Measurements from ENCODE around the gene BRMS1. TPM values are rescaled to one million over a fixed set of nuclear protein-coding genes. Genes with fewer than 3 reads are reported as not detected.

BRMS1 gene
- total RNA-seq (2021), result 76.8 and 93.5 TPM in 2 replicates
- Bru-seq, nascent RNA, result percentile 70 among the genes with signal in this experiment
- BruChase-seq, experiment 1, labeled RNA remaining after a 2-hour chase, result percentile 66 among the genes with signal in this experiment
- percentile 80 among the genes with signal in this experiment for BruChase-seq, experiment 2, labeled RNA remaining after a 6-hour chase
- long read RNA-seq, transcript BRMS1-202 (10 exons, 1,363 nt), result minor isoform, 9 of 133 reads
- long read RNA-seq, transcript BRMS1-201 (10 exons, 1,445 nt), result major isoform, 113 of 133 reads
- long read RNA-seq, partial matches to known transcripts, result 6 of 133 reads
- long read RNA-seq, other reads (novel, unspliced or antisense), result 5 of 133 reads

GRCh38 chr11:66344550-66345315 is at the start of gene BRMS1:
TSS of gene BRMS1 (minus strand) at chr11:66345104. CDS start at chr11:66342234, 2,870 bp downstream.
- TF ChIP-seq EZH2 (IDR thresholded peaks at IDR 0.05; ENCODE audit: borderline replicate concordance, low read depth, low read length, poor library complexity, severe bottlenecking), result no peak
- TF ChIP-seq, protein P1, sequence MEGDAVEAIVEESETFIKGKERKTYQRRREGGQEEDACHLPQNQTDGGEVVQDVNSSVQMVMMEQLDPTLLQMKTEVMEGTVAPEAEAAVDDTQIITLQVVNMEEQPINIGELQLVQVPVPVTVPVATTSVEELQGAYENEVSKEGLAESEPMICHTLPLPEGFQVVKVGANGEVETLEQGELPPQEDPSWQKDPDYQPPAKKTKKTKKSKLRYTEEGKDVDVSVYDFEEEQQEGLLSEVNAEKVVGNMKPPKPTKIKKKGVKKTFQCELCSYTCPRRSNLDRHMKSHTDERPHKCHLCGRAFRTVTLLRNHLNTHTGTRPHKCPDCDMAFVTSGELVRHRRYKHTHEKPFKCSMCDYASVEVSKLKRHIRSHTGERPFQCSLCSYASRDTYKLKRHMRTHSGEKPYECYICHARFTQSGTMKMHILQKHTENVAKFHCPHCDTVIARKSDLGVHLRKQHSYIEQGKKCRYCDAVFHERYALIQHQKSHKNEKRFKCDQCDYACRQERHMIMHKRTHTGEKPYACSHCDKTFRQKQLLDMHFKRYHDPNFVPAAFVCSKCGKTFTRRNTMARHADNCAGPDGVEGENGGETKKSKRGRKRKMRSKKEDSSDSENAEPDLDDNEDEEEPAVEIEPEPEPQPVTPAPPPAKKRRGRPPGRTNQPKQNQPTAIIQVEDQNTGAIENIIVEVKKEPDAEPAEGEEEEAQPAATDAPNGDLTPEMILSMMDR (conservative IDR thresholded peaks at IDR 0.05; ENCODE audit: low read depth, low read length), result 0 out of 2 replicates have a peak, but pooled peaks have one; percentile 18
- H3K4me1 ChIP-seq (ENCODE audit: insufficient read depth, low read length, poor library complexity, severe bottlenecking), result peaks cover 32% of the 10 kb centered on the region

DNA sequence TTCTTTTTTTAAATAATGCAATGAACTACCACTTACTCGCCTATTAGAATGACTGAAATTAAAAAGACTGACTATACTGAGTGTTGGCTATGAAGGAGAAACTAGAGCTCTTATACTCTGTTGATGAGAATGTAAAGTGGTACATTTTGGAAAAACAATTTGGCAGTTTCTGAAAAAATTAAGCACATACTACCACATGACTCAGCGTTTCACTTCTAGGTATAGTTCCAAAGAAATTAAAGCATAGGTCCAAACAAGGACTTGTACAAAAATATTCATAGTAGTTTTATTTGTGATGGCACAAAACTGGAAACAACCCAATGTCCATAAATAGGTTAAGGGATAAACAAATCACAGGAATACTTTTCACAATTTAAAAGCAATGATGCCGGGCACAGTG is 49.0 kb upstream of the BRMS1 start:
- Histone ChIP-seq H3K9me3 (ENCODE audit: low read depth, low read length, poor library complexity, severe bottlenecking) (no peaks in the 10 kb centered on the region), H3K36me3 (ENCODE audit: insufficient read depth, low read length, poor library complexity, severe bottlenecking) (no peaks in the 10 kb centered on the region), H3K4me3 (ENCODE audit: low read depth, low read length, poor library complexity, severe bottlenecking) (no peak overlapping the region), H3K27me3 (replicated peaks; ENCODE audit: insufficient read depth, low read depth, low read length, poor library complexity) (no peaks in the 10 kb centered on the region), H3K4me1 (ENCODE audit: insufficient read depth, low read length, poor library complexity, severe bottlenecking) (no peaks in the 10 kb centered on the region), H3K27ac (ENCODE audit: low read depth, low read length, poor library complexity, severe bottlenecking) (no peak overlapping the region)
- TF ChIP-seq, protein P1 (conservative IDR thresholded peaks at IDR 0.05; ENCODE audit: low read depth, low read length), result no peak
- no peak for TF ChIP-seq EZH2 (IDR thresholded peaks at IDR 0.05; ENCODE audit: borderline replicate concordance, low read depth, low read length, poor library complexity, severe bottlenecking)
- intact Hi-C loops (cut with micrococcal nuclease; ENCODE audit: unreplicated experiment), result no loop called here
- DNase-seq (ENCODE audit: low spot score), result no peak
- ChIA-PET CTCF (interaction anchor here (0.5 kb wide), 1 partner anchor 93 kb away, joined by 4 read pairs; no protein-coding TSS in a partner anchor), POLR2A (ENCODE audit: low non-redundant PET) (no interaction called here)
- no TSS peak for BruUV-seq (replicated peaks)

More at GRCh38 chr11:66344550-66345315, at the start of gene BRMS1:
- Histone ChIP-seq H3K27ac (ENCODE audit: low read depth, low read length, poor library complexity, severe bottlenecking) (peak within 1 kb of the TSS; percentile 87), H3K4me3 (ENCODE audit: low read depth, low read length, poor library complexity, severe bottlenecking) (peak within 1 kb of the TSS; percentile 78), H3K36me3 (ENCODE audit: insufficient read depth, low read length, poor library complexity, severe bottlenecking) (peaks cover 9% of the 10 kb centered on the region), H3K27me3 (replicated peaks; ENCODE audit: insufficient read depth, low read depth, low read length, poor library complexity) (no peaks in the 10 kb centered on the region), H3K9me3 (ENCODE audit: low read depth, low read length, poor library complexity, severe bottlenecking) (no peaks in the 10 kb centered on the region)
- peak; percentile 98 for DNase-seq (ENCODE audit: low spot score)
- intact Hi-C loops (cut with micrococcal nuclease; ENCODE audit: unreplicated experiment), result loop anchor here (2.0 kb wide), 1 partner anchor 32 kb away; no protein-coding TSS in a partner anchor
- POLR2A ChIA-PET (ENCODE audit: low non-redundant PET), result no interaction called here
- CTCF ChIA-PET, result interaction anchor here (0.5 to 1.2 kb wide), 3 partner anchors 32 to 707 kb away, joined by 3 to 4 read pairs (median 4); partner anchors contain the start of gene SIPA1
- BruUV-seq (replicated peaks), result no TSS peak

- intact Hi-C loops (cut with micrococcal nuclease; ENCODE audit: unreplicated experiment), result no loop called here
- CTCF ChIA-PET, result no interaction called here
- no peak for TF ChIP-seq EZH2 (IDR thresholded peaks at IDR 0.05; ENCODE audit: borderline replicate concordance, low read depth, low read length, poor library complexity, severe bottlenecking)
- TF ChIP-seq, protein P1 (conservative IDR thresholded peaks at IDR 0.05; ENCODE audit: low read depth, low read length), result no peak
- BruUV-seq (replicated peaks), result no TSS peak
- POLR2A ChIA-PET (ENCODE audit: low non-redundant PET), result no interaction called here
- Histone ChIP-seq H3K27ac (ENCODE audit: low read depth, low read length, poor library complexity, severe bottlenecking) (no peak overlapping the region), H3K27me3 (replicated peaks; ENCODE audit: insufficient read depth, low read depth, low read length, poor library complexity) (no peaks in the 10 kb centered on the region), H3K36me3 (ENCODE audit: insufficient read depth, low read length, poor library complexity, severe bottlenecking) (no peaks in the 10 kb centered on the region), H3K4me1 (ENCODE audit: insufficient read depth, low read length, poor library complexity, severe bottlenecking) (no peaks in the 10 kb centered on the region), H3K9me3 (ENCODE audit: low read depth, low read length, poor library complexity, severe bottlenecking) (no peaks in the 10 kb centered on the region), H3K4me3 (ENCODE audit: low read depth, low read length, poor library complexity, severe bottlenecking) (no peak overlapping the region)
- no peak for DNase-seq (ENCODE audit: low spot score)
These were observed 46.4 kb upstream of the BRMS1 start for GRCh38 chr11:66391322-66391721.
